Gastrocnemius medialis (tissue), 4 donors: ENCODE results near the gene ZSCAN21. TPM values are rescaled to one million over a fixed set of nuclear protein-coding genes. Genes with fewer than 3 reads are reported as not detected.

ENCODE experiments used
- ATAC-seq, 2 donors: fragments of 150-250 bp; one replicate each; pipeline ENCODE4 v1.9.1; 2016
- DNase-seq, 2 donors: peaks; one replicate each; pipeline ENCODE4 v3.0.0-alpha.2; 2019
- H3K27ac ChIP-seq, 4 donors: fragments of 200-600 bp; sonication (generic); 1 replicate in 1 of 4; 2 replicates in 3 of 4; pipeline ENCODE4 v1.5.1; 2016 to 2018; ENCODE audit warnings: mild to moderate bottlenecking in 2 of 4, moderate library complexity in 1 of 4
- H3K27me3 ChIP-seq, 3 donors: fragments of 200-600 bp; sonication (generic) in 2 of 3; 1 replicate in 1 of 3; 2 replicates in 2 of 3; pipeline versions ENCODE4 v1.5.1 to v1.6.0; 2016 to 2019; ENCODE audit warnings: mild to moderate bottlenecking in 1 of 3, moderate library complexity in 1 of 3
- H3K36me3 ChIP-seq, 2 donors: fragments of 200-600 bp; sonication (generic) in 1 of 2; one replicate each; pipeline ENCODE4 v1.5.1; 2017 to 2018
- H3K4me1 ChIP-seq, 2 donors: fragments of 200-600 bp; sonication (generic) in 1 of 2; one replicate each; pipeline ENCODE4 v1.5.1; 2016 to 2017; ENCODE audit warnings: mild to moderate bottlenecking in 2 of 2
- H3K4me3 ChIP-seq, 4 donors: fragments of 200-600 bp; sonication (generic) in 3 of 4; 1 replicate in 1 of 4; 2 replicates in 3 of 4; pipeline ENCODE4 v1.5.1; 2016 to 2019; ENCODE audit warnings: mild to moderate bottlenecking in 2 of 4
- H3K9me3 ChIP-seq, 3 donors: fragments of 200-600 bp; sonication (generic) in 2 of 3; 1 replicate in 1 of 3; 2 replicates in 2 of 3; pipeline ENCODE4 v1.5.1; 2016 to 2019
- CTCF ChIP-seq, 5 experiments: fragments of 450-650 bp in 3 of 5; fragments of 200-600 bp in 2 of 5; sonication (generic) in 2 of 5; IDR thresholded peaks in 4 of 5; conservative IDR thresholded peaks in 1 of 5; 1 replicate in 4 of 5; 2 replicates in 1 of 5; pipeline ENCODE4 v1.5.1; 2016 to 2019; ENCODE audit warnings: antibody characterized with exemption in 5 of 5, mild to moderate bottlenecking in 3 of 5, moderate library complexity in 3 of 5
- POLR2A ChIP-seq, 2 donors: fragments of 450-650 bp; IDR thresholded peaks; one replicate each; pipeline ENCODE4 v1.6.1; 2017; ENCODE audit warnings: antibody characterized with exemption in 2 of 2, mild to moderate bottlenecking in 2 of 2, moderate library complexity in 2 of 2
- in situ Hi-C, 4 donors: fragments of 200-750 bp; cut with MboI; loops; one replicate each; pipeline versions ENCODE4 v1.15.0 to v1.8.0; 2017; ENCODE audit warnings: low sequenced_read_pairs in 4 of 4
- intact Hi-C: fragments of 100-400 bp; cut with DNase I; formaldehyde crosslinking; loops from one replicate; pipeline ENCODE4 v1.15.1; 2023; ENCODE audit warnings: low total_unique reads
- total RNA-seq, 4 donors: library from RNA; depleted of rRNA; stranded (reverse); fragments of >200 nt; gene quantifications; one replicate each; pipeline versions ENCODE4 v1.1.0 to v1.2.3, GENCODE V29; 2016

The ZSCAN21 gene
- total RNA-seq, 4 donors from 2014 or later = 14.4 to 26.4 (median 22.3) TPM

- intact Hi-C loops = no loop called here
- in situ Hi-C loops = no loop called here
- peaks cover 5 to 7% of the 10 kb centered on the region in 2 donors for H3K4me1 ChIP-seq
- H3K27me3 ChIP-seq = no peaks in the 10 kb centered on the region
- H3K4me3 ChIP-seq = no peak overlapping the region
- H3K9me3 ChIP-seq = no peaks in the 10 kb centered on the region
- ATAC-seq (no peak), DNase-seq (no peak)
- H3K27ac ChIP-seq = no peak overlapping the region
- no peak for TF ChIP-seq CTCF (IDR thresholded peaks at IDR 0.05 in 4 of 5, conservative IDR thresholded peaks at IDR 0.05 in 1 of 5)
- TF ChIP-seq POLR2A (IDR thresholded peaks at IDR 0.05) = no peak
- H3K36me3 ChIP-seq = peaks cover 0 to 58% of the 10 kb centered on the region in 2 donors
These were observed 57.1 kb downstream of the ZSCAN21 start for GRCh38 chr7:100106633-100107032.

- ATAC-seq (no peak), DNase-seq (no peak)
- TF ChIP-seq CTCF (IDR thresholded peaks at IDR 0.05 in 4 of 5, conservative IDR thresholded peaks at IDR 0.05 in 1 of 5) (no peak), POLR2A (IDR thresholded peaks at IDR 0.05) (no peak)
- Histone ChIP-seq H3K4me1 (peaks cover 4 to 6% of the 10 kb centered on the region in 2 donors), H3K4me3 (no peak overlapping the region), H3K27ac (no peak overlapping the region), H3K36me3 (peaks cover 0 to 64% of the 10 kb centered on the region in 2 donors), H3K27me3 (no peaks in the 10 kb centered on the region), H3K9me3 (no peaks in the 10 kb centered on the region)
- intact Hi-C loops (no loop called here), in situ Hi-C loops (no loop called here)
These were observed 57.7 kb downstream of the ZSCAN21 start for GRCh38 chr7:100107125-100107737.

- DNase-seq (no peak), ATAC-seq (no peak)
- no peaks in the 10 kb centered on the region for H3K4me1 ChIP-seq
- in situ Hi-C loops = no loop called here
- peaks cover 0 to 70% of the 10 kb centered on the region in 2 donors for H3K36me3 ChIP-seq
- intact Hi-C loops = no loop called here
- no peaks in the 10 kb centered on the region for H3K27me3 ChIP-seq
- H3K9me3 ChIP-seq = no peaks in the 10 kb centered on the region
- TF ChIP-seq POLR2A (IDR thresholded peaks at IDR 0.05) (no peak), CTCF (IDR thresholded peaks at IDR 0.05 in 4 of 5, conservative IDR thresholded peaks at IDR 0.05 in 1 of 5) (no peak)
- no peak overlapping the region for H3K4me3 ChIP-seq
- H3K27ac ChIP-seq = no peak overlapping the region
These were observed 58.3 kb downstream of the ZSCAN21 start for GRCh38 chr7:100107890-100108289.

- in situ Hi-C loops = no loop called here
- H3K27ac ChIP-seq = no peak overlapping the region
- H3K36me3 ChIP-seq = peaks cover 0 to 85% of the 10 kb centered on the region in 2 donors
These were observed 60.1 kb downstream of the ZSCAN21 start for GRCh38 chr7:100109521-100110163.

More at GRCh38 chr7:100109521-100110163, 60.1 kb downstream of the ZSCAN21 start:
- Histone ChIP-seq H3K27me3 (no peaks in the 10 kb centered on the region), H3K4me3 (no peak overlapping the region), H3K9me3 (no peaks in the 10 kb centered on the region), H3K4me1 (no peaks in the 10 kb centered on the region)
- DNase-seq (no peak), ATAC-seq (no peak)
- intact Hi-C loops = no loop called here
- TF ChIP-seq CTCF (IDR thresholded peaks at IDR 0.05 in 4 of 5, conservative IDR thresholded peaks at IDR 0.05 in 1 of 5) = no peak
- no peak for TF ChIP-seq POLR2A (IDR thresholded peaks at IDR 0.05)
